Gastrocnemius medialis (tissue), 4 donors: ENCODE data around the gene COLEC12. TPM values are rescaled to one million over a fixed set of nuclear protein-coding genes. Genes with fewer than 3 reads are reported as not detected.

ENCODE experiments used
- ATAC-seq, 2 donors: fragments of 150-250 bp; one replicate each; pipeline ENCODE4 v1.9.1; 2016
- DNase-seq, 2 donors: peaks; one replicate each; pipeline ENCODE4 v3.0.0-alpha.2; 2019
- H3K27ac ChIP-seq, 4 donors: fragments of 200-600 bp; sonication (generic); 1 replicate in 1 of 4; 2 replicates in 3 of 4; pipeline ENCODE4 v1.5.1; 2016 to 2018; ENCODE audit warnings: mild to moderate bottlenecking in 2 of 4, moderate library complexity in 1 of 4
- H3K27me3 ChIP-seq, 3 donors: fragments of 200-600 bp; sonication (generic) in 2 of 3; 1 replicate in 1 of 3; 2 replicates in 2 of 3; pipeline versions ENCODE4 v1.5.1 to v1.6.0; 2016 to 2019; ENCODE audit warnings: mild to moderate bottlenecking in 1 of 3, moderate library complexity in 1 of 3
- H3K36me3 ChIP-seq, 2 donors: fragments of 200-600 bp; sonication (generic) in 1 of 2; one replicate each; pipeline ENCODE4 v1.5.1; 2017 to 2018
- H3K4me1 ChIP-seq, 2 donors: fragments of 200-600 bp; sonication (generic) in 1 of 2; one replicate each; pipeline ENCODE4 v1.5.1; 2016 to 2017; ENCODE audit warnings: mild to moderate bottlenecking in 2 of 2
- H3K4me3 ChIP-seq, 4 donors: fragments of 200-600 bp; sonication (generic) in 3 of 4; 1 replicate in 1 of 4; 2 replicates in 3 of 4; pipeline ENCODE4 v1.5.1; 2016 to 2019; ENCODE audit warnings: mild to moderate bottlenecking in 2 of 4
- H3K9me3 ChIP-seq, 3 donors: fragments of 200-600 bp; sonication (generic) in 2 of 3; 1 replicate in 1 of 3; 2 replicates in 2 of 3; pipeline ENCODE4 v1.5.1; 2016 to 2019
- POLR2A ChIP-seq, 2 donors: fragments of 450-650 bp; IDR thresholded peaks; one replicate each; pipeline ENCODE4 v1.6.1; 2017; ENCODE audit warnings: antibody characterized with exemption in 2 of 2, mild to moderate bottlenecking in 2 of 2, moderate library complexity in 2 of 2
- in situ Hi-C, 4 donors: fragments of 200-750 bp; cut with MboI; loops; one replicate each; pipeline versions ENCODE4 v1.15.0 to v1.8.0; 2017; ENCODE audit warnings: low sequenced_read_pairs in 4 of 4
- intact Hi-C: fragments of 100-400 bp; cut with DNase I; formaldehyde crosslinking; loops from one replicate; pipeline ENCODE4 v1.15.1; 2023; ENCODE audit warnings: low total_unique reads
- total RNA-seq, 4 donors: library from RNA; depleted of rRNA; stranded (reverse); fragments of >200 nt; gene quantifications; one replicate each; pipeline versions ENCODE4 v1.1.0 to v1.2.3, GENCODE V29; 2016
- TF ChIP-seq, protein P1 (sequence below), 5 experiments: fragments of 450-650 bp in 3 of 5; fragments of 200-600 bp in 2 of 5; sonication (generic) in 2 of 5; IDR thresholded peaks in 4 of 5; conservative IDR thresholded peaks in 1 of 5; 1 replicate in 4 of 5; 2 replicates in 1 of 5; pipeline ENCODE4 v1.5.1; 2016 to 2019; ENCODE audit warnings: antibody characterized with exemption in 5 of 5, mild to moderate bottlenecking in 3 of 5, moderate library complexity in 3 of 5

The COLEC12 gene
- total RNA-seq, 4 donors from 2014 or later = 0.97 to 6.1 (median 5.1) TPM

DNA sequence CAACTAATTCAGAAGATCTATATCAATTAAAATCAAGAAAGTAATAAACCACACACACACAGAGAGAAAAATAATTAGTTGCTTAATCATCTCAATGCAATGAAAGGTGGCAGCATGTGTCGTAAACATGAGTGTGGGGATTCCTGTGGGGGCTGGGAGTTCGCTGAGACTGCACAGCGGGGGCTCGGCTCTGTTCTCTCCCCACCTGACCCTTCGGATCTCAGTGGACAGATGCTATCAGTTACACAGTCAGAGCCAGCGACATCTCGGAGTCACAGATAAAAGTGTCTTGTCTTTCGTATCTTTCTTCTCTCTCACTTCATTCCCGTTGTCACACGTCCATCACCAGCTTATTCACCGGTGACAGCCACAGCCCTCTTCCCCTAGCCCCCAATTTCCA is 37.1 kb downstream of the COLEC12 start:
- no peak for TF ChIP-seq POLR2A (IDR thresholded peaks at IDR 0.05)
- TF ChIP-seq, protein P1, sequence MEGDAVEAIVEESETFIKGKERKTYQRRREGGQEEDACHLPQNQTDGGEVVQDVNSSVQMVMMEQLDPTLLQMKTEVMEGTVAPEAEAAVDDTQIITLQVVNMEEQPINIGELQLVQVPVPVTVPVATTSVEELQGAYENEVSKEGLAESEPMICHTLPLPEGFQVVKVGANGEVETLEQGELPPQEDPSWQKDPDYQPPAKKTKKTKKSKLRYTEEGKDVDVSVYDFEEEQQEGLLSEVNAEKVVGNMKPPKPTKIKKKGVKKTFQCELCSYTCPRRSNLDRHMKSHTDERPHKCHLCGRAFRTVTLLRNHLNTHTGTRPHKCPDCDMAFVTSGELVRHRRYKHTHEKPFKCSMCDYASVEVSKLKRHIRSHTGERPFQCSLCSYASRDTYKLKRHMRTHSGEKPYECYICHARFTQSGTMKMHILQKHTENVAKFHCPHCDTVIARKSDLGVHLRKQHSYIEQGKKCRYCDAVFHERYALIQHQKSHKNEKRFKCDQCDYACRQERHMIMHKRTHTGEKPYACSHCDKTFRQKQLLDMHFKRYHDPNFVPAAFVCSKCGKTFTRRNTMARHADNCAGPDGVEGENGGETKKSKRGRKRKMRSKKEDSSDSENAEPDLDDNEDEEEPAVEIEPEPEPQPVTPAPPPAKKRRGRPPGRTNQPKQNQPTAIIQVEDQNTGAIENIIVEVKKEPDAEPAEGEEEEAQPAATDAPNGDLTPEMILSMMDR (IDR thresholded peaks at IDR 0.05 in 4 of 5, conservative IDR thresholded peaks at IDR 0.05 in 1 of 5) = no peak
- H3K27me3 ChIP-seq = no peaks in the 10 kb centered on the region
- intact Hi-C loops (no loop called here), in situ Hi-C loops (no loop called here)
- no peak overlapping the region for H3K27ac ChIP-seq
- H3K4me3 ChIP-seq = no peak overlapping the region
- ATAC-seq (no peak), DNase-seq (no peak)
- no peaks in the 10 kb centered on the region for H3K4me1 ChIP-seq
- no peaks in the 10 kb centered on the region for H3K36me3 ChIP-seq
- H3K9me3 ChIP-seq = no peaks in the 10 kb centered on the region

- Histone ChIP-seq H3K4me3 (no peak overlapping the region), H3K27me3 (no peaks in the 10 kb centered on the region), H3K9me3 (no peaks in the 10 kb centered on the region), H3K4me1 (peaks cover 5 to 6% of the 10 kb centered on the region in 2 donors), H3K36me3 (no peaks in the 10 kb centered on the region), H3K27ac (no peak overlapping the region)
- TF ChIP-seq, protein P1 (IDR thresholded peaks at IDR 0.05 in 4 of 5, conservative IDR thresholded peaks at IDR 0.05 in 1 of 5) = no peak
- TF ChIP-seq POLR2A (IDR thresholded peaks at IDR 0.05) = no peak
- in situ Hi-C loops (no loop called here), intact Hi-C loops (no loop called here)
- ATAC-seq = no peak
- no peak for DNase-seq
Measured at GRCh38 chr18:461762-462161, 38.7 kb downstream of the COLEC12 start.

DNA sequence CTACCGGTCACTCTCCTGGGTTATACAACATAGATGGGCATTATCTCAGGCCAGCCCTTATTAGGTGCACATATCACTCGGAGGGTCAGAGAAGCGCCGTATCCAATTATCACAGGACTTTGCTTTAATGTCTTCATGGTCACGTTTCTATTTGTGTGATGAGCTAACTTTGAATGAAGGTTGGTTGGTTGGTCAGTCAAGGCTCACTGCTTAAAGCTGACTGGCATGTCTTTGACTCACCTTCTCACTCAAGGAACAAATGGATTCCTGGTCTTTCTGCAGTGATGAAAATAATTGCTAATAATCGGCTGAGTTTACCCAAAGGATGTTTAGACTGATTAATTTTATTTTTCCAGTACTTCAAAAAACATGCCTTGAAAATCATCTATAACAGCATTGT is 39.7 kb downstream of the COLEC12 start:
- no peaks in the 10 kb centered on the region for H3K27me3 ChIP-seq
- TF ChIP-seq, protein P1 (IDR thresholded peaks at IDR 0.05 in 4 of 5, conservative IDR thresholded peaks at IDR 0.05 in 1 of 5) = no peak
- TF ChIP-seq POLR2A (IDR thresholded peaks at IDR 0.05) = no peak
- in situ Hi-C loops = no loop called here
- H3K36me3 ChIP-seq = no peaks in the 10 kb centered on the region
- no peaks in the 10 kb centered on the region for H3K9me3 ChIP-seq
- intact Hi-C loops = no loop called here
- H3K4me3 ChIP-seq = no peak overlapping the region
- ATAC-seq (no peak), DNase-seq (no peak)
- no peak overlapping the region for H3K27ac ChIP-seq
- H3K4me1 ChIP-seq = peaks cover 8 to 9% of the 10 kb centered on the region in 2 donors

DNA sequence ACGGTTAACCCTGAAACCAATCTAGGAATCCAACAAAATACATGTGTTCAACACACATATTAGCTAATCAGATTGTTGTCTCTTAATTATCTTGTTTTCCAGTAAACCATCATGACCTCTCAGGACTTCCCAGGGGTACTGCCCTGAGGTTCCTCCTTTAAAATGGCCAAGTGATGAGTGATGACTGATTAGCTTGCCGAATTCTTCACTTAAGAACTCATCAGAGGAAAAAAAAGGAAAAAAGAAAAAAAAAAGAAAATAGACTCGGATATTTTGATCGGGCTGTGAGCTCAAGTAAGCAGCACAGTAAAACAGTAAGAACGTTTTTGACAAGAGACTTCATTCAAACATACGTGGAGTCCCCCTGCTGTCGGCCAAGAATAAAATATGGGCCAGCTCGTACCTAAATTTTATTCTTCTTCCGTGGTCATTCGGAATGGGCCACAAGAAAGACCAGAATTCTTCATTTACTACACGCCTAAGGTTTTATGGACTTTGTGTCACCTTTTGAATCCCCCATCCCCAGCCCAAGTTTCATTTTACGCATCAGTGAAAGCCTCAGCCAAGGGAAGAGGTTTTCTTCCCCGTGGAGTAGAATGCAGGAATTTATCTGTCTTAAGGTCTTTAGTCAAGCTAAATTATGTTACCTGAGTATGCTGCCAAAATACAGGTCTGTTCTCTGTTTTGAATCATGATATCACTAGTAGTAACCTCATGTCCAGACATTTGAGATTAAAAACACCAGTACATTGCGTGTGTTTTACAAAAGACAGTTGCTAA is 40.5 kb downstream of the COLEC12 start:
- in situ Hi-C loops (no loop called here), intact Hi-C loops (loop anchor here (5.0 kb wide), 1 partner anchor 83 kb away; no protein-coding TSS in a partner anchor)
- no peak overlapping the region for H3K27ac ChIP-seq
- peaks cover 9 to 10% of the 10 kb centered on the region in 2 donors for H3K4me1 ChIP-seq
- no peaks in the 10 kb centered on the region for H3K36me3 ChIP-seq
- ATAC-seq = no peak
- no peaks in the 10 kb centered on the region for H3K27me3 ChIP-seq
- DNase-seq = no peak
- TF ChIP-seq POLR2A (IDR thresholded peaks at IDR 0.05) = no peak
- TF ChIP-seq, protein P1 (IDR thresholded peaks at IDR 0.05 in 4 of 5, conservative IDR thresholded peaks at IDR 0.05 in 1 of 5) = no peak
- no peaks in the 10 kb centered on the region for H3K9me3 ChIP-seq
- no peak overlapping the region for H3K4me3 ChIP-seq
